Measurements from ENCODE around the gene F2RL3.

DNA sequence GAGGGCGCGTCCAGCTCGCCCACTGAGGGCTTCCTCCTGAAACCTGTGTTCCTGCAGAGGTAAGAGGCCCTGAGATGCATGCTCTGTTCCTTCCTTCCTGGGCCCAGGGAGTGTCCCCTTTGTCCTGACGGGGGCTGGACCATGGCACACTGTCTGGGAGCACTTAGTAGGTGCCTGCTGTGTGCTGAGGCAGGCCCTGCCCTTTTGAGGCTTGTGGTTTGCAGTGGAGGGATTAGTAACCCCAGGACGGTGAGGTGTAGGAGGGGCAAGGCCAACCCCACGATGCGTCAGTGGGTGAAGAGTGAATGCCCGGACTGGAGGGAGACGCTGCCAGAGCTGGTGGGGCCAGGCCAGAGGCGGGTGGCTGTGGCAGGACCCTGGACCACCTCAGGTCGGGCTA, 11.2 kb upstream of the F2RL3 start:
- TF ChIP-seq, protein P1, sequence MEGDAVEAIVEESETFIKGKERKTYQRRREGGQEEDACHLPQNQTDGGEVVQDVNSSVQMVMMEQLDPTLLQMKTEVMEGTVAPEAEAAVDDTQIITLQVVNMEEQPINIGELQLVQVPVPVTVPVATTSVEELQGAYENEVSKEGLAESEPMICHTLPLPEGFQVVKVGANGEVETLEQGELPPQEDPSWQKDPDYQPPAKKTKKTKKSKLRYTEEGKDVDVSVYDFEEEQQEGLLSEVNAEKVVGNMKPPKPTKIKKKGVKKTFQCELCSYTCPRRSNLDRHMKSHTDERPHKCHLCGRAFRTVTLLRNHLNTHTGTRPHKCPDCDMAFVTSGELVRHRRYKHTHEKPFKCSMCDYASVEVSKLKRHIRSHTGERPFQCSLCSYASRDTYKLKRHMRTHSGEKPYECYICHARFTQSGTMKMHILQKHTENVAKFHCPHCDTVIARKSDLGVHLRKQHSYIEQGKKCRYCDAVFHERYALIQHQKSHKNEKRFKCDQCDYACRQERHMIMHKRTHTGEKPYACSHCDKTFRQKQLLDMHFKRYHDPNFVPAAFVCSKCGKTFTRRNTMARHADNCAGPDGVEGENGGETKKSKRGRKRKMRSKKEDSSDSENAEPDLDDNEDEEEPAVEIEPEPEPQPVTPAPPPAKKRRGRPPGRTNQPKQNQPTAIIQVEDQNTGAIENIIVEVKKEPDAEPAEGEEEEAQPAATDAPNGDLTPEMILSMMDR (IDR thresholded peaks at IDR 0.05; ENCODE audit: low read length) = no peak
- no peak for TF ChIP-seq EZH2 (IDR thresholded peaks at IDR 0.05; ENCODE audit: borderline replicate concordance, low read length)

Data from OCI-LY1 (cell line).